PFSK-1 (cell line): Measurements from ENCODE around the gene BICDL1.

Source experiments
- FOXP2 ChIP-seq: optimal IDR thresholded peaks from 2 replicates; pipeline ENCODE3; 2011; ENCODE audit warnings: borderline replicate concordance, control low read depth, inconsistent platforms; ENCODE audit not compliant: insufficient read depth; ENCODE audit errors: extremely low read length, extremely low read depth
- POLR2AphosphoS5 ChIP-seq: IDR thresholded peaks from 2 replicates; pipeline ENCODE4 v1.6.1; 2012; ENCODE audit warnings: low read depth, mild to moderate bottlenecking, control low read depth, low read length, moderate library complexity
- SIN3A ChIP-seq: IDR thresholded peaks from 2 replicates; pipeline ENCODE4 v1.6.1; 2012; ENCODE audit warnings: mild to moderate bottlenecking, low read length, moderate library complexity, borderline replicate concordance; ENCODE audit not compliant: insufficient read depth
- TAF1 ChIP-seq: IDR thresholded peaks from 2 replicates; pipeline ENCODE4 v1.6.1; 2012; ENCODE audit warnings: low read length, control low read depth, borderline replicate concordance; ENCODE audit not compliant: insufficient read depth
- TF ChIP-seq, protein P1 (sequence below), 2 experiments: IDR thresholded peaks; 2 replicates each; pipeline versions ENCODE4 v1.6.1 to v1.8.0; 2011 to 2012; ENCODE audit warnings: low read depth in 2 of 2, low read length in 2 of 2, control low read depth in 1 of 2, inconsistent platforms in 1 of 2, mild to moderate bottlenecking in 1 of 2, moderate library complexity in 1 of 2; ENCODE audit not compliant: insufficient read depth in 1 of 2

Gene BICDL1

DNA sequence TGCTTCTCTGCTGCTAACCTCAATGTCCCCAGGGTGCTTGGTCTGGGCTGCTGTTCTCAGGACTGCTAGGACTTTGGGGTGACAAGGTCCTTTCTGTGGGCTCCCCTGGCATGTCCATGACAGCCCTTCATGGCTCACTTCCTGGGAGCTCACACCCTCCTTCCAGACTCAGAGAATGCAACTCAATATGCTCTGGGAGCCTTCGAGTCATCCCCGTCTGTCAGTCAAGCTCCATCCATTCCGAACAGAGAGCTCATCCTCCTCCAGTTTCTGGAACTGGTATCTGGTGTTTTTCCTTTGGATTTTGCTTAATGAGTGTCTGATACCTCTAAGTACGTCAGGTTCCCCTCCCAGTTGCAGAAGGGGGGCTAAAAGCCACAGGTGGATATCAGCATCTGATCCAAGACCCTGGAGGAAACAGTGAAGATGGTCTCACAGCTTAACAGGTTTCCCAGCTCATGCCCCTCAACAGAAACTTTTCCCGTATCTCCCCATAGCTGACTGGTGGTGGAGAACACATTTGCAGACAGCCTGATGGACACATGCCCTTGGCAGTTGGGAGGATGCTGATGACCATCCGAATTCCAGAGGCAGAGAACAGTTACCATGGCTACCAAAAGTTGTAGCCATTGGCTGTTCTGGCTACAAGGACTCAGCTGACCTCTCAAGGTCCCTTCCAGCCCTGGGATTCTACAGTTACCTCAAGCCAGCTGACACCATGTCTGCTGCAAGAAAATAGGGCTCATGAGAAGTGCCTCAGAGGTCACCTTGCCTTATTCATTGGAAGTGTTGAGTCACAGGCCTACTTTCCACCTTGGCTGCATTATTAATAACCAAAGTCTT lies 137.0 kb downstream of the BICDL1 start:
- no peak for TF ChIP-seq SIN3A
- TF ChIP-seq, protein P1, sequence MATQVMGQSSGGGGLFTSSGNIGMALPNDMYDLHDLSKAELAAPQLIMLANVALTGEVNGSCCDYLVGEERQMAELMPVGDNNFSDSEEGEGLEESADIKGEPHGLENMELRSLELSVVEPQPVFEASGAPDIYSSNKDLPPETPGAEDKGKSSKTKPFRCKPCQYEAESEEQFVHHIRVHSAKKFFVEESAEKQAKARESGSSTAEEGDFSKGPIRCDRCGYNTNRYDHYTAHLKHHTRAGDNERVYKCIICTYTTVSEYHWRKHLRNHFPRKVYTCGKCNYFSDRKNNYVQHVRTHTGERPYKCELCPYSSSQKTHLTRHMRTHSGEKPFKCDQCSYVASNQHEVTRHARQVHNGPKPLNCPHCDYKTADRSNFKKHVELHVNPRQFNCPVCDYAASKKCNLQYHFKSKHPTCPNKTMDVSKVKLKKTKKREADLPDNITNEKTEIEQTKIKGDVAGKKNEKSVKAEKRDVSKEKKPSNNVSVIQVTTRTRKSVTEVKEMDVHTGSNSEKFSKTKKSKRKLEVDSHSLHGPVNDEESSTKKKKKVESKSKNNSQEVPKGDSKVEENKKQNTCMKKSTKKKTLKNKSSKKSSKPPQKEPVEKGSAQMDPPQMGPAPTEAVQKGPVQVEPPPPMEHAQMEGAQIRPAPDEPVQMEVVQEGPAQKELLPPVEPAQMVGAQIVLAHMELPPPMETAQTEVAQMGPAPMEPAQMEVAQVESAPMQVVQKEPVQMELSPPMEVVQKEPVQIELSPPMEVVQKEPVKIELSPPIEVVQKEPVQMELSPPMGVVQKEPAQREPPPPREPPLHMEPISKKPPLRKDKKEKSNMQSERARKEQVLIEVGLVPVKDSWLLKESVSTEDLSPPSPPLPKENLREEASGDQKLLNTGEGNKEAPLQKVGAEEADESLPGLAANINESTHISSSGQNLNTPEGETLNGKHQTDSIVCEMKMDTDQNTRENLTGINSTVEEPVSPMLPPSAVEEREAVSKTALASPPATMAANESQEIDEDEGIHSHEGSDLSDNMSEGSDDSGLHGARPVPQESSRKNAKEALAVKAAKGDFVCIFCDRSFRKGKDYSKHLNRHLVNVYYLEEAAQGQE (IDR thresholded peaks at IDR 0.05; ENCODE audit: insufficient read depth in 1 of 2, low read depth in 2 of 2, low read length in 2 of 2): no peak
- no peak; the same call in 1 of the 2 replicates for TF ChIP-seq POLR2AphosphoS5
- no peak for TF ChIP-seq FOXP2
- TF ChIP-seq TAF1: no peak

DNA sequence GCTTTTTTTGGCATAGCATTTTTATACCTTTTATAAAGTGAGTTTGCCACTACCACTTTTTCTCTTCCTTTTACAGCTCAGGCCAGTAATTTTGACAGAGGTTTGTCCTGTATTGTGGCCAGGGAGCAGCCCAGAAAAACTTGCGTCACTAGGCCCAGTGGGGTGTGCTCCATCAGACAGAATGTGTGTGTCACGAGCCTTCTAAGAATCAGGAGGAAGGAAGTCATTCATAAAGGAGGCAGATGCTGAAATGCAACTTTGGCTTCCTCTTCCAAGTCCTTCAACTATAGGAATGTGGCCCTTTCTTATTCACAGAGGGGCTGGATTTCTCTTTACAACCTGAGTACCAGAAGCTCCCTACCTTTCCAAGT lies 137.6 kb downstream of the BICDL1 start:
- TF ChIP-seq FOXP2: no peak
- no peak; the same call in 1 of the 2 replicates for TF ChIP-seq POLR2AphosphoS5
- no peak for TF ChIP-seq SIN3A
- TF ChIP-seq, protein P1 (IDR thresholded peaks at IDR 0.05; ENCODE audit: insufficient read depth in 1 of 2, low read depth in 2 of 2, low read length in 2 of 2): no peak
- no peak for TF ChIP-seq TAF1

DNA sequence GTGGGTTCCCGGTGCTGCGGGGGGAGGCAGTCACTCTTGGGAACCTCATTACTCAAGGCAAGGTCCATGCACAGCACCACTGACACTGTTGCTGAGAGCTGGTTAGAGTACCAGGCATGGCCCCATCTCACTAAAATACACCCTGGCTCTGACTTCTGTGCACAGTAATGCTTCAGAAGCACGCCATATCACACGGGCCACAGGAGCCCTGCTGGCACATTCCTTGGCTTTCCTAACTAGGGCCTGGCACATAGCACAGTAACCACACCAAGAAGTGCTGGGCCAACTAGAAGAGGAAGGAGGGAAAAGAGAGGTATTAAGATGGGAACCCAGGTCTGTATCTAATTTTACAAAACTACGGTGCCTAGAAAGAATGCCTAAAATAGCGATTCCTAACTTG lies 141.0 kb downstream of the BICDL1 start:
- TF ChIP-seq SIN3A (no peak), FOXP2 (no peak), POLR2AphosphoS5 (no peak), TAF1 (no peak)
- TF ChIP-seq, protein P1 (IDR thresholded peaks at IDR 0.05; ENCODE audit: insufficient read depth in 1 of 2, low read depth in 2 of 2, low read length in 2 of 2): no peak

DNA sequence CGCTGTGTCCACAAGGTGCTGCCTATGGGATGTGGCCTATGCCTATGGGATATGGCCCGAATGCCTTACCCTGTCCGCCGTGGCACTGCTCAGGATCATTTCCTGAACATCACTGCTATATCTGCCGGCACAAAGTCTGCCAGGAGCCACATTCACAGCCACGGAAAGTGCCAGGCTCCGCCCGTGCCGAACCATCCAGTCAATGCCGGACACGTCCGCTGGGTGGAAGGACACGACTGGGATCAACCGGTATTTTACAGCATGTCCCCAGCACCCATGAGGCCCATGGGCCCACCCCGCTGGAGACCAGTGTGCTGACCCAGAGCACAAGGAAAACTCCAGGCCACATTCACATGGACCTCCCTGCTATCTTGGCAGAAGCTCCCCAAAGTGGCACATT lies 142.1 kb downstream of the BICDL1 start:
- TF ChIP-seq SIN3A: no peak
- no peak for TF ChIP-seq POLR2AphosphoS5
- TF ChIP-seq FOXP2: no peak
- TF ChIP-seq, protein P1 (IDR thresholded peaks at IDR 0.05; ENCODE audit: insufficient read depth in 1 of 2, low read depth in 2 of 2, low read length in 2 of 2): no peak
- TF ChIP-seq TAF1: no peak
